Loucy (cell line): ENCODE results near the gene KDM6A.

ENCODE experiments used
- H2AFZ ChIP-seq: fragments of 200-600 bp; sonication (generic); 2 replicates; pipeline ENCODE4 v1.6.0; 2016; ENCODE audit warnings: antibody characterized with exemption, mild to moderate bottlenecking, low read length, moderate library complexity
- H3F3A ChIP-seq: fragments of 200-600 bp; 2 replicates; pipeline ENCODE4 v1.6.0; 2016; ENCODE audit warnings: antibody characterized with exemption, low read depth, mild to moderate bottlenecking
- H3K27me3 ChIP-seq: fragments of 200-600 bp; sonication (generic); 2 replicates; pipeline ENCODE4 v1.6.1; 2014; ENCODE audit warnings: low read length, mild to moderate bottlenecking; ENCODE audit not compliant: insufficient read depth, poor library complexity, severe bottlenecking
- H3K36me3 ChIP-seq: fragments of 200-600 bp; sonication (generic); 2 replicates; pipeline ENCODE4 v1.6.1; 2016; ENCODE audit warnings: low read length; ENCODE audit not compliant: insufficient read depth
- H3K4me1 ChIP-seq: fragments of 200-600 bp; sonication (generic); 2 replicates; pipeline ENCODE4 v1.5.1; 2014; ENCODE audit warnings: low read length, mild to moderate bottlenecking; ENCODE audit not compliant: insufficient read depth, poor library complexity, severe bottlenecking
- H3K4me2 ChIP-seq: fragments of 200-600 bp; sonication (generic); 2 replicates; pipeline ENCODE4 v1.6.0; 2014; ENCODE audit warnings: antibody characterized with exemption, low read length, low read depth, mild to moderate bottlenecking; ENCODE audit not compliant: poor library complexity, severe bottlenecking
- H3K4me3 ChIP-seq: fragments of 200-600 bp; sonication (generic); 2 replicates; pipeline ENCODE4 v1.5.1; 2014; ENCODE audit warnings: low read length, mild to moderate bottlenecking, mixed read lengths; ENCODE audit not compliant: poor library complexity, severe bottlenecking
- H3K79me2 ChIP-seq: fragments of 200-600 bp; sonication (generic); 2 replicates; pipeline ENCODE4 v1.6.1; 2014; ENCODE audit warnings: low read length; ENCODE audit not compliant: insufficient read depth
- H3K9ac ChIP-seq: fragments of 200-600 bp; sonication (generic); 2 replicates; pipeline ENCODE4 v1.6.0; 2014; ENCODE audit warnings: mild to moderate bottlenecking, low read depth, low read length, moderate library complexity; ENCODE audit not compliant: poor library complexity, severe bottlenecking
- H3K9me2 ChIP-seq: fragments of 200-600 bp; sonication (generic); replicated peaks from 2 replicates; pipeline ENCODE4 v1.6.1; 2016; ENCODE audit warnings: low read depth, low read length, mixed read lengths
- H3K9me3 ChIP-seq: fragments of 200-600 bp; sonication (generic); 2 replicates; pipeline ENCODE4 v1.6.1; 2014; ENCODE audit warnings: mild to moderate bottlenecking, antibody characterized with exemption, low read length, low read depth; ENCODE audit not compliant: insufficient read depth
- H4K20me1 ChIP-seq: fragments of 200-600 bp; sonication (generic); 2 replicates; pipeline ENCODE4 v1.6.0; 2014; ENCODE audit warnings: antibody characterized with exemption, low read length, mild to moderate bottlenecking; ENCODE audit not compliant: insufficient read depth, poor library complexity, severe bottlenecking
- CTCF ChIP-seq: fragments of 200-600 bp; sonication (generic); conservative IDR thresholded peaks from 2 replicates; pipeline ENCODE4 v1.5.1; 2014; ENCODE audit warnings: mild to moderate bottlenecking, antibody characterized with exemption, low read length
- EZH2phosphoT487 ChIP-seq: fragments of 200-600 bp; IDR thresholded peaks from 2 replicates; pipeline ENCODE4 v1.6.1; 2018; ENCODE audit warnings: antibody characterized with exemption, mild to moderate bottlenecking, moderate library complexity, borderline replicate concordance

The KDM6A gene

GRCh38 chrX:44944894-44945293, 71.9 kb downstream of the KDM6A start:
- H3K36me3 ChIP-seq: no peaks in the 10 kb centered on the region
- H3K4me3 ChIP-seq: no peak overlapping the region
- peaks cover 98% of the 10 kb centered on the region for H3K79me2 ChIP-seq
- no peak overlapping the region for H3K9ac ChIP-seq
- no peaks in the 10 kb centered on the region for H3K9me2 ChIP-seq
- peaks cover 21% of the 10 kb centered on the region for H4K20me1 ChIP-seq
- TF ChIP-seq CTCF (no peak), EZH2phosphoT487 (no peak)
- H3K9me3 ChIP-seq: peaks cover 6% of the 10 kb centered on the region
- H3K4me2 ChIP-seq: no peak overlapping the region
- H3K27me3 ChIP-seq: no peaks in the 10 kb centered on the region
- H3K4me1 ChIP-seq: no peaks in the 10 kb centered on the region
- H3F3A ChIP-seq: no peaks in the 10 kb centered on the region
- no peak overlapping the region for H2AFZ ChIP-seq

DNA sequence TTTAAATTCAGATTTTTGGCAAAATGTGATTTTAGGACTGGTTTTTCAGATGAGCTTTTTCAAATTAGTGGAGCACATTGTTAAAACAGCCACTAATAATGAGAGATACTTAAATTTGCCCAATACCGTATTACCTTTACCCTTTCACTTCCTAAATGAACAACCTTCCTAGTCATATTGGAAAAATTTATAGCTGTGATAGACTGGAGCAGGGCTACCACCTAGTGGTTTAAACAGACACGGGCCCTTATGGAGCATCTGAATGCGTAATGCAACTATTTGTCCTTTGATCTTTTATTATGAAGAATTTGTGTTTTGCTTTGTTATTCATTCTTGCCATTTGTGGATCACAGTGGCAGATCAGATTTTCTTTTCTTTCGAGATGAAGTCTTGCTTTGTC, 72.7 kb downstream of the KDM6A start:
- H2AFZ ChIP-seq: no peak overlapping the region
- no peaks in the 10 kb centered on the region for H3F3A ChIP-seq
- no peaks in the 10 kb centered on the region for H3K27me3 ChIP-seq
- H3K9me2 ChIP-seq: no peaks in the 10 kb centered on the region
- no peaks in the 10 kb centered on the region for H3K4me1 ChIP-seq
- H4K20me1 ChIP-seq: peaks cover 23% of the 10 kb centered on the region
- H3K9ac ChIP-seq: no peak overlapping the region
- peaks cover 6% of the 10 kb centered on the region for H3K9me3 ChIP-seq
- H3K4me3 ChIP-seq: no peak overlapping the region
- no peak for TF ChIP-seq EZH2phosphoT487
- 0 out of 2 replicates have a peak, but pooled peaks have one; percentile 21 for TF ChIP-seq CTCF
- H3K4me2 ChIP-seq: no peak overlapping the region
- peaks cover 98% of the 10 kb centered on the region for H3K79me2 ChIP-seq
- no peaks in the 10 kb centered on the region for H3K36me3 ChIP-seq

GRCh38 chrX:44946771-44947170, 73.8 kb downstream of the KDM6A start:
- no peak overlapping the region for H3K9ac ChIP-seq
- TF ChIP-seq EZH2phosphoT487 (no peak), CTCF (no peak)
- peaks cover 29% of the 10 kb centered on the region for H4K20me1 ChIP-seq
- H3K4me2 ChIP-seq: no peak overlapping the region
- no peak overlapping the region for H3K4me3 ChIP-seq
- peaks cover 6% of the 10 kb centered on the region for H3K9me3 ChIP-seq
- no peaks in the 10 kb centered on the region for H3K36me3 ChIP-seq
- H3K4me1 ChIP-seq: no peaks in the 10 kb centered on the region
- H3K9me2 ChIP-seq: no peaks in the 10 kb centered on the region
- peaks cover 98% of the 10 kb centered on the region for H3K79me2 ChIP-seq
- H3F3A ChIP-seq: no peaks in the 10 kb centered on the region
- no peaks in the 10 kb centered on the region for H3K27me3 ChIP-seq
- H2AFZ ChIP-seq: no peak overlapping the region
